ENCODE results near the gene MARCKSL1. TPM values are rescaled to one million over a fixed set of nuclear protein-coding genes. Genes with fewer than 3 reads are reported as not detected.

The MARCKSL1 gene
- total and polyA plus RNA-seq, 2 experiments from 2014 or later: 16.6 to 22.1 TPM

DNA sequence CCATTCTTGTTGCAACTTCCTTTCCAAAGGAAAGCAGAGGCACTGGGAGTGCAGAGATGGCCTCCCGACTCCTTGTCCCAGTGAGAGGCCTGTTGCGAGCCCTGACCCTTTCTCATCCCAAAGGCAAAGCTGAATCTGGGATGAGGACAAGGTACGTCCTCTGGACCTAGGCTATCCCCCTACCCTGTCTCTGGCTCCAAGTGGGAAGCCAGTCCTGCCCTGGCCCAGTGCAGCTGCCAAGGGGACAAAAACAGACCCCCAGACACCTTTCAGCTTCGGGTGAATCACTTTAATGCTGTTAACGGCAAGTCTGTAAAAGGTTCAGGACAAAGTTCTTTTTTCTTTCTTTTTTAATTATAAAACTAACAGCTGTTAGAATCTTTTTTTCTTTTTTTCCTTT, 28.8 kb upstream of the MARCKSL1 start:
- no peak overlapping the region for H3K4me2 ChIP-seq (ENCODE audit: unreplicated experiment)
- no peaks in the 10 kb centered on the region for H3K27me3 ChIP-seq (replicated peaks; ENCODE audit: insufficient read depth)
- H3K4me3 ChIP-seq: no peak overlapping the region
- H3K9me3 ChIP-seq (ENCODE audit: low read depth): no peaks in the 10 kb centered on the region
- no peak overlapping the region for H3K9ac ChIP-seq
- DNase-seq: no peak
- WGBS, 2 experiments (ENCODE audit: low coverage in 1 of 2, low lambda C conversion rate in 2 of 2, missing lambda C conversion rate in 2 of 2): 96 to 97% methylated on average over 5 of the region's 5 CpGs
- no peaks in the 10 kb centered on the region for H3K79me2 ChIP-seq (ENCODE audit: insufficient read depth)
- peaks cover 11% of the 10 kb centered on the region; the same call in 1 of the 2 replicates for H3K36me3 ChIP-seq (ENCODE audit: low read depth)
- peaks cover 11% of the 10 kb centered on the region; the same call in 1 of the 2 replicates for H3F3A ChIP-seq (ENCODE audit: insufficient read depth)
- H2AFZ ChIP-seq: no peak overlapping the region
- H3K4me1 ChIP-seq (ENCODE audit: insufficient read depth): no peaks in the 10 kb centered on the region
- TF ChIP-seq EZH2 (IDR thresholded peaks at IDR 0.05; ENCODE audit: insufficient read depth, poor library complexity, severe bottlenecking) (no peak), EZH2phosphoT487 (IDR thresholded peaks at IDR 0.05; ENCODE audit: insufficient read depth, low read depth) (no peak)
- H3K9me2 ChIP-seq (ENCODE audit: insufficient read depth): no peaks in the 10 kb centered on the region
- no peak overlapping the region for H3K27ac ChIP-seq
- no peaks in the 10 kb centered on the region for H4K20me1 ChIP-seq (ENCODE audit: insufficient read depth)
- in situ Hi-C loops (cut with MboI): no loop called here

GRCh38 chr1:32363713-32364112, 27.7 kb upstream of the MARCKSL1 start:
- H4K20me1 ChIP-seq (ENCODE audit: insufficient read depth): no peaks in the 10 kb centered on the region
- DNase-seq: no peak
- H3K36me3 ChIP-seq (ENCODE audit: low read depth): peaks cover 11% of the 10 kb centered on the region; the same call in 1 of the 2 replicates
- no peak overlapping the region for H3K9ac ChIP-seq
- WGBS, 2 experiments (ENCODE audit: low coverage in 1 of 2, low lambda C conversion rate in 2 of 2, missing lambda C conversion rate in 2 of 2): 94 to 95% methylated on average over 12 of the region's 12 CpGs
- no peak overlapping the region for H3K4me2 ChIP-seq (ENCODE audit: unreplicated experiment)
- no peak overlapping the region for H2AFZ ChIP-seq
- no peak overlapping the region for H3K4me3 ChIP-seq
- no peaks in the 10 kb centered on the region for H3K9me3 ChIP-seq (ENCODE audit: low read depth)
- H3K4me1 ChIP-seq (ENCODE audit: insufficient read depth): no peaks in the 10 kb centered on the region
- H3K9me2 ChIP-seq (ENCODE audit: insufficient read depth): no peaks in the 10 kb centered on the region
- in situ Hi-C loops (cut with MboI): no loop called here
- H3F3A ChIP-seq (ENCODE audit: insufficient read depth): peaks cover 15% of the 10 kb centered on the region; the same call in 1 of the 2 replicates
- H3K27ac ChIP-seq: no peak overlapping the region
- H3K79me2 ChIP-seq (ENCODE audit: insufficient read depth): no peaks in the 10 kb centered on the region
- H3K27me3 ChIP-seq (replicated peaks; ENCODE audit: insufficient read depth): no peaks in the 10 kb centered on the region
- no peak for TF ChIP-seq EZH2 (IDR thresholded peaks at IDR 0.05; ENCODE audit: insufficient read depth, poor library complexity, severe bottlenecking)
- TF ChIP-seq EZH2phosphoT487 (IDR thresholded peaks at IDR 0.05; ENCODE audit: insufficient read depth, low read depth): no peak

DNA sequence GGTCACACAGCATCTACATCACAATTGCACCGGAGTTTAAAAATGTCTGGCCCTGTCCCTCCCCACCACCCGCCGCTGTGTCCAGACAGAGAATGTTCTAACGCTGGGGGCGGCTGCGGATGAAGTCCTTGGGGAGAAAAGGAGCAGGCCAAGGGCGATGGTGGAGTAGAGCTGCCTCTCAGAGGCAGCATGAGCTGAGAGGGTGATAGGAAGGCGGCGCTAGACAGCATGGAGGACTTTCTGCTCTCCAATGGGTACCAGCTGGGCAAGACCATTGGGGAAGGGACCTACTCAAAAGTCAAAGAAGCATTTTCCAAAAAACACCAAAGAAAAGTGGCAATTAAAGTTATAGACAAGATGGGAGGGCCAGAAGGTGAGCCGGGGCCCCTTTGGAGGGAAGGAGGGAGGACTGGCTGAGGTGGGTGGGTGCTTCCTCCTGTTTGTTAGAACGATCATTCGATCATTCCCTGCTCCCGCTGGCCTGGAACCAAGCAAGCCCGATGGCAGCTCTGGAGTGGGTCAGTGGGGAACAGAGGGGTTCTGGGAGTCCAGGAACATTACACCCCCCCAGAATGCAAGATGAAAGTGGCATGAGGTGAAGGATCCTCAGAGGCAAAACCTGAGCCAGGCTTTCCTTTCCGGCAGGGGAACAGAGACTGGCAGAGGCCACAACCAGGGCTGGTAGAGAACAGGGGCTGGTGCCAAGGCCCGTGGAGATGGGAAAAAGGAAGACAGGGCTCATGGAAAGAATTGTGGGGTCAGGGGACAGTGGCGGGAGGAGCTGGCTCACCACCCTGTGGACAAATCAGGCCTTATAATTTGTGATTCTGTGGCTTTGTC, 26.7 kb upstream of the MARCKSL1 start, which contains the start of the genes FAM229A and TSSK3:
Gene FAM229A, minus strand, starts transcription at position 12 of the 840 bp plus-strand sequence. CDS start 394 bp downstream, outside the sequence.
Gene TSSK3, plus strand, starts transcription at position 66 of the 840 bp plus-strand sequence. Its CDS starts 163 bp downstream, at position 229.
- DNase-seq: no peak
- peak within 1 kb of the TSS; percentile 55 for H3K4me2 ChIP-seq (ENCODE audit: unreplicated experiment)

DNA sequence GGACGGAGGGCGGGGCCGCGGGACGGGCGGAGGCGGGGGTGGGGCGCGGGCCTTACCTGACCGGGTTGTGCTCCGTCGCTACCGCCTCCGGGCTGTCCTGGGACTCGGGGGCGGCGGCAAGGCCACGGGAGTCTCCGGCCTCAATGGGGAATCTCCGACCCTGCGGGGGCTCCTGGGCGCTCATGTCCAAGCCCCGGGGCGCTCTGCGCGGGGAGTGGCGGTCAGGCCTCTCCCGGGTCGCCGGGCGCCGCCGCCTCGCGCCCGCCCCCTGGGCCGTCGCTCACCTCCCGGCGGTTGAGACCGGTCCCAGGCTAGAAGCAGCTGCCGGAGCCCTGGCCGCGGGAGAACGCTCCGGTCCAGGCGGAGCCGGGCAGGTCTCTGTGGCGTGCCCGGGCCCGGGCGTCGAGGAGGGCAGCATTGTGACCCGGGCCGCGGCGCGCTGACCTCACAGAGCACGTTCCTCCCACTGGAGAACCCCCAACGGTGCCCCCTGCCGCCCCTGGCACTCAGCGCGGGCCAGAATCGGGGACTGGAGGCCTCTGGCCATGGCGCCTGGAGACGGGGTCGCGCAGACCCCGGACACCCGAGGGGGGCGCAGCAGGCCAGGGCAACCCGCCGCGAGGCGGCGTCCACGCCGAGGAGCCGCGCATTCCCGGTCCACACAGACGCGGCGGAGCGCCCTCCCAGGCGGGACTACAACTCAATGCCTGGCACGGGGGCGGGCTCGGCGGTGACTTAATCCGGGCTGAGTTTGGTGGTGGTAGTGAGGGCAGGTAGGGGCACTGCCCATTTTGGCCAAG, 25.8 kb upstream of the MARCKSL1 start:
- TF ChIP-seq EZH2 (IDR thresholded peaks at IDR 0.05; ENCODE audit: insufficient read depth, poor library complexity, severe bottlenecking) (no peak), EZH2phosphoT487 (IDR thresholded peaks at IDR 0.05; ENCODE audit: insufficient read depth, low read depth) (no peak)
- Histone ChIP-seq H3K36me3 (ENCODE audit: low read depth) (0 out of 2 replicates have a peak, but pooled peaks cover 3% of the 10 kb centered on the region), H3K9me2 (ENCODE audit: insufficient read depth) (no peaks in the 10 kb centered on the region), H3K9ac (peak overlapping the region; percentile 76), H3K4me1 (ENCODE audit: insufficient read depth) (no peaks in the 10 kb centered on the region), H3K27me3 (replicated peaks; ENCODE audit: insufficient read depth) (no peaks in the 10 kb centered on the region), H3K79me2 (ENCODE audit: insufficient read depth) (no peaks in the 10 kb centered on the region), H3K9me3 (ENCODE audit: low read depth) (no peaks in the 10 kb centered on the region), H3F3A (ENCODE audit: insufficient read depth) (peaks cover 20% of the 10 kb centered on the region), H3K27ac (no peak overlapping the region), H3K4me2 (ENCODE audit: unreplicated experiment) (peak overlapping the region; percentile 55), H4K20me1 (ENCODE audit: insufficient read depth) (no peaks in the 10 kb centered on the region), H3K4me3 (peak overlapping the region; percentile 65), H2AFZ (peak overlapping the region; percentile 64)
- in situ Hi-C loops (cut with MboI): no loop called here
- 3 to 4% methylated on average over 37 to 43 of the region's 91 CpGs for WGBS, 2 experiments (ENCODE audit: low coverage in 1 of 2, low lambda C conversion rate in 2 of 2, missing lambda C conversion rate in 2 of 2)
- peak; percentile 74 for DNase-seq

More for the DNA sequence above, 26.7 kb upstream of the MARCKSL1 start, which contains the start of the genes FAM229A and TSSK3:
- Histone ChIP-seq H3F3A (ENCODE audit: insufficient read depth) (peaks cover 20% of the 10 kb centered on the region), H3K4me1 (ENCODE audit: insufficient read depth) (no peaks in the 10 kb centered on the region), H3K27me3 (replicated peaks; ENCODE audit: insufficient read depth) (no peaks in the 10 kb centered on the region), H3K9me3 (ENCODE audit: low read depth) (no peaks in the 10 kb centered on the region), H3K9me2 (ENCODE audit: insufficient read depth) (no peaks in the 10 kb centered on the region), H2AFZ (peak within 1 kb of the TSS; percentile 64), H3K9ac (peak within 1 kb of the TSS; percentile 76), H3K4me3 (peak within 1 kb of the TSS; percentile 65), H3K27ac (no peak within 1 kb of the TSS), H4K20me1 (ENCODE audit: insufficient read depth) (no peaks in the 10 kb centered on the region), H3K36me3 (ENCODE audit: low read depth) (peaks cover 6% of the 10 kb centered on the region; the same call in 1 of the 2 replicates), H3K79me2 (ENCODE audit: insufficient read depth) (no peaks in the 10 kb centered on the region)
- in situ Hi-C loops (cut with MboI): no loop called here
- no peak for TF ChIP-seq EZH2 (IDR thresholded peaks at IDR 0.05; ENCODE audit: insufficient read depth, poor library complexity, severe bottlenecking)
- TF ChIP-seq EZH2phosphoT487 (IDR thresholded peaks at IDR 0.05; ENCODE audit: insufficient read depth, low read depth): no peak
- WGBS, 2 experiments (ENCODE audit: low coverage in 1 of 2, low lambda C conversion rate in 2 of 2, missing lambda C conversion rate in 2 of 2): 69 to 73% methylated on average over 17 of the region's 17 CpGs

Data from GM23248 (cell line).